Fibroblast of lung (primary cell): ENCODE data around the gene IPP.

ENCODE experiments used
- CTCF ChIP-seq, 2 donors: IDR thresholded peaks in 1 of 2; conservative IDR thresholded peaks in 1 of 2; 1 replicate in 1 of 2; 2 replicates in 1 of 2; pipeline ENCODE4 v1.5.1; 2011 to 2012; ENCODE audit warnings: low read length in 2 of 2, control low read depth in 1 of 2, inconsistent platforms in 1 of 2, low read depth in 1 of 2, mild to moderate bottlenecking in 1 of 2
- EZH2 ChIP-seq: IDR thresholded peaks from 2 replicates; pipeline ENCODE4 v1.5.1; 2012; ENCODE audit warnings: low read length, control low read depth, mild to moderate bottlenecking; ENCODE audit errors: missing control alignments

GRCh38 chr1:45753248-45754037 is 3.0 kb upstream of the IPP start:
- TF ChIP-seq CTCF (conservative IDR thresholded peaks at IDR 0.05 in 1 of 2, IDR thresholded peaks at IDR 0.05 in 1 of 2; ENCODE audit: low read depth in 1 of 2, low read length in 2 of 2) (no peak), EZH2 (no peak)
